ENCODE results near the gene ART1.

- TF ChIP-seq CTCF (IDR thresholded peaks at IDR 0.05; ENCODE audit: extremely low read depth in 1 of 2, insufficient read depth in 1 of 2, low read depth in 1 of 2, low read length in 2 of 2): no peak
- no peak for TF ChIP-seq MAX (IDR thresholded peaks at IDR 0.05; ENCODE audit: insufficient read depth, insufficient read length)
- no peak for TF ChIP-seq POLR2A (IDR thresholded peaks at IDR 0.05; ENCODE audit: low read depth, low read length)
- no peak for TF ChIP-seq POLR2AphosphoS5 (IDR thresholded peaks at IDR 0.05; ENCODE audit: insufficient read depth, low read depth, low read length)
- no peak for TF ChIP-seq MYC (IDR thresholded peaks at IDR 0.05; ENCODE audit: low read depth, low read length)
- TF ChIP-seq JUN (IDR thresholded peaks at IDR 0.05; ENCODE audit: borderline replicate concordance, insufficient read depth, insufficient read length, low read depth): no peak
- no peak for TF ChIP-seq EZH2 (IDR thresholded peaks at IDR 0.05; ENCODE audit: borderline replicate concordance, low read depth, low read length, severe bottlenecking)
- TF ChIP-seq FOS (IDR thresholded peaks at IDR 0.05; ENCODE audit: borderline replicate concordance, insufficient read depth, low read length): no peak
Measured at GRCh38 chr11:3605283-3605662, 39.7 kb upstream of the ART1 start.

Measured in endothelial cell of umbilical vein (primary cell).